OCI-LY7 (cell line): ENCODE data around the gene DOCK3.

Source experiments
- EZH2phosphoT487 ChIP-seq: fragments of 200-600 bp; sonication (generic); IDR thresholded peaks from 2 replicates; pipeline ENCODE4 v1.6.1; 2018; ENCODE audit warnings: low read depth, borderline replicate concordance, mild to moderate bottlenecking, mixed run types, antibody characterized with exemption, low read length, moderate library complexity, mixed read lengths
- TF ChIP-seq, protein P1 (sequence below): fragments of 200-600 bp; sonication (generic); conservative IDR thresholded peaks from 2 replicates; pipeline ENCODE4 v1.5.1; 2014; ENCODE audit warnings: mild to moderate bottlenecking, antibody characterized with exemption, low read length, moderate library complexity, mixed read lengths

- TF ChIP-seq, protein P1, sequence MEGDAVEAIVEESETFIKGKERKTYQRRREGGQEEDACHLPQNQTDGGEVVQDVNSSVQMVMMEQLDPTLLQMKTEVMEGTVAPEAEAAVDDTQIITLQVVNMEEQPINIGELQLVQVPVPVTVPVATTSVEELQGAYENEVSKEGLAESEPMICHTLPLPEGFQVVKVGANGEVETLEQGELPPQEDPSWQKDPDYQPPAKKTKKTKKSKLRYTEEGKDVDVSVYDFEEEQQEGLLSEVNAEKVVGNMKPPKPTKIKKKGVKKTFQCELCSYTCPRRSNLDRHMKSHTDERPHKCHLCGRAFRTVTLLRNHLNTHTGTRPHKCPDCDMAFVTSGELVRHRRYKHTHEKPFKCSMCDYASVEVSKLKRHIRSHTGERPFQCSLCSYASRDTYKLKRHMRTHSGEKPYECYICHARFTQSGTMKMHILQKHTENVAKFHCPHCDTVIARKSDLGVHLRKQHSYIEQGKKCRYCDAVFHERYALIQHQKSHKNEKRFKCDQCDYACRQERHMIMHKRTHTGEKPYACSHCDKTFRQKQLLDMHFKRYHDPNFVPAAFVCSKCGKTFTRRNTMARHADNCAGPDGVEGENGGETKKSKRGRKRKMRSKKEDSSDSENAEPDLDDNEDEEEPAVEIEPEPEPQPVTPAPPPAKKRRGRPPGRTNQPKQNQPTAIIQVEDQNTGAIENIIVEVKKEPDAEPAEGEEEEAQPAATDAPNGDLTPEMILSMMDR: no peak
- TF ChIP-seq EZH2phosphoT487: no peak
These were observed 272.7 kb downstream of the DOCK3 start for GRCh38 chr3:50947419-50947818.
